GM19463 (cell line): ENCODE data around the gene TRAF5.
A peak's percentile ranks its signal among the peaks of the same experiment; 100 is the strongest.
"Not testable (repeated sequence)": the region's sequence is repeated elsewhere in the genome, so short reads cannot be mapped to it uniquely, and the experiment has no call there.

Experiments
- ATAC-seq: cut with Tn5 transposase; IDR thresholded peaks from one replicate; pipeline ENCODE4 v1.9.1; 2021; ENCODE audit warnings: mild to moderate bottlenecking, moderate library complexity; ENCODE audit not compliant: unreplicated experiment

The TRAF5 gene

GRCh38 chr1:211344152-211344618 is 17.6 kb downstream of the TRAF5 start:
- ATAC-seq, result no peak

DNA sequence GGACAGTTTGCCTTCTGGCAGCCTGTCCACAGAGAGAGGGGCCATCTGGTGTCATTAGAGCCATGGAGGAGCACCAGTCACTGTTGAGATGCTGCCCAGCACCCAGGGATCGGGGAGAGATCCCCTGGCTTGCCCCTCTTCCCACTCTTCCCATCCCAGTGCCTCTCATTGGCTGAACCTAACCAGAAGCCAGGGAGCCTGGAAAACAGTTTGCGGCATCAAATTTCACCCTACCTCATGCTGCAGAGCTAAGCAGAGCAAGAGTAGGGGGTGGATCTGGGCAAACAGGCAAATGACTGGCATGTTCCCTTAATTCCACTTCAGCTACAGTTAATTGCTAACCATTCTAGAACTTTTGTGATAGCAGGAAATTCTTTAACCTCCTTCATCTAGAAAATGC is 19.1 kb downstream of the TRAF5 start:
- no peak for ATAC-seq

DNA sequence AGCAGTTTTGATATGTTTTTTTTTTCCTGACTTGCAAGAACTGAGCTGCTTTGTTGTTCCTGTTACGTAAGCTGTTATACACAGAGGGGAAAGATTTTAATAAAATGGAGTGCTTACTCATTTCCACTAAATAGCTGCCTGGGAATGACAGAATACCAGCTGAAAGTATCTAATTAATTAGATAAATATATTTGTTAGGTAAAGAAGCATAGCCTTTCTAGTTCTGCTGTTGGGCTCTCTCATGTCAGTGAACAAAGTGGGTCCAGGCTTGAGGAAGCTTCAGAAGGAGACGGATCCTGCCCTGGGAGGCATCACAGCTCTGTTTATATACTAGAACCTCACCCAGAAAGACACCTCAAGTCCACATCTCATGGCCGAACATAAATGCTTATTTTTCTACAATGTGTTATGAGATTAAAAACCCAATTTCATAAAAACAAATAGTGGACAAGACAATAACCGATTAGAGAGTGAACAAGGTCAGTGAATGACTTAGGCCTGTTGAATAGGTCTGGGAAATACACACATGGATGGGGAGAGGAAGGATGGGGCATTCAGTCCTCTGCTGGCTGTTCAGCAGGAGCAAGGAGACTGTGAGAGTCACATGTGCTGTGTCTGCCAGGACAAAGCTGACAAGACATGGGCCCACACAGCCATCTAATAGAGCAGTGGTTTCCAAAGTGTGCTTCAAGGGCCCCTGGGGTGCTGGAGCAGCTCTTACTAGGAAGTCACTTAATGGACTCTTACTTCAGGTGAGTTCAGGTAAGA is 20.6 kb downstream of the TRAF5 start:
- ATAC-seq, result no peak

GRCh38 chr1:211348547-211348946 is 21.9 kb downstream of the TRAF5 start:
- no peak for ATAC-seq

DNA sequence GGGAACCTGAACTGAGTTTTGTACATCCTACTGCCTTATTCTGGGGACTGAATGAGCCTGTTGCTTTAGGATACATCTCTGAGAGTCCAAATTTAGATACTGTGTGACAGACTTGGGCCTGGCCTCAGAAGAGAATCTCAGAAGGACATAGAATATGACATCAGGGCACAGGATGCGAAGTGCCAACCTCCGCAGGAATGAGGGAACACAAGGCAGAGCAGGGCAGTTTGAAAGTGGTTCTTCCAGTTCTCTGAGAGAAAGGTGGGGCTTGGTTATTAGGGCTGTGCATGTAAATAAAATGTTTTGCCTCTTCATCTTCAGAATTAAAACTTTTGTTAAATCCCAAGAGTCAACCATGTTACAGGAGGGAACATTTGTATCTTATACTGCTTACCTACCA is 23.1 kb downstream of the TRAF5 start:
- ATAC-seq, result no peak

- ATAC-seq, result not testable (repeated sequence)
Measured at GRCh38 chr1:211352055-211352454, 25.4 kb downstream of the TRAF5 start.

DNA sequence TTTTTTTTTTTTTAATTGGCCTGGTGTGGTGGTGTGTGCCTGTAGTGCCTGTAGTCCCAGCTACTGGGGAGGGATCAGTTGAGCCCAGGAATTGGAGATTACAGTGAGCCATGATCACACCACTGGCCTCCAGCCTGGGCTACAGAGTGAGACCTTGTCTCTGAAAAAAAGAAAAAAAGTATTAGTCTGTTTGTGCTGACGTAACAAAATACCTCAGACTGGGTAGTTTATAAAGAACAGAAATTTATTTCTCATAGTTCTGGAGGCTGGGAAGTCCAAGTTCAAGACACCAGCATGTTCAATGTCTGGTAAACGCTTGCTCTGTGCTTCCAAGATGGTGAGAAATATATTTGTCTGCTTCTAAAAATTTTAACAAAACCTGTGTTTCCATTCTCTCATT is 25.8 kb downstream of the TRAF5 start:
- no peak for ATAC-seq

- ATAC-seq, result peak; percentile 81
Measured at GRCh38 chr1:211352985-211353515, 26.4 kb downstream of the TRAF5 start.

DNA sequence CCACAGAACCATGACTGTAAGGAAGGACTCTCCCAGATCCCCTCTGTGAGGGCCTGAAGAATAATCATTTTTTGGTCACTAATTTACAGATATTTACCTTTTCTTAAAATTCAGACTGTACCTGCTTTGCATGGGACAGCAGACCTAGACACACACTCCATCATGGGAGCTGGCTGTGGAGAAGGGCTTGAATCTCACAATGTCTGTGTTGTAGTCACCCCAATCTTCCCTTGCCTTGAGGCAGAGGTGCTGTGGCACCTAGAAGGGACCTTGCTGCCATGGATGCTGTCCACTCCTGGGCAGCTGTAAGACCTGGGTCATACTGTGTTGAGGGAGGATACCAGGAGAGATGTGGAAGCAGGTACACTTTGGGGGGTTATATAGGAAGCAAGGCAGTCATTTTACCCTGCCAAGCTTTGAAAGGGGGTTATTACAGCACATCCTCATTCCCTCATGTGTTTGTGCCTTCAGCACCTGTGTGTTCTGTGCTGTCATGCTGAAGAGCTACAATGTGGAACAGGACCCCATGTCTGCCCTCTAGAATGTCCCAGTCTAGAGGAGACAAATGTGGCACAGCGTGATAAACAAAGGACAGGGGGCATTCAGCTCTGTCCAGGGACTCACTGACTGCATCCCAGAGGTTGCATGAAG is 27.1 kb downstream of the TRAF5 start:
- no peak for ATAC-seq

DNA sequence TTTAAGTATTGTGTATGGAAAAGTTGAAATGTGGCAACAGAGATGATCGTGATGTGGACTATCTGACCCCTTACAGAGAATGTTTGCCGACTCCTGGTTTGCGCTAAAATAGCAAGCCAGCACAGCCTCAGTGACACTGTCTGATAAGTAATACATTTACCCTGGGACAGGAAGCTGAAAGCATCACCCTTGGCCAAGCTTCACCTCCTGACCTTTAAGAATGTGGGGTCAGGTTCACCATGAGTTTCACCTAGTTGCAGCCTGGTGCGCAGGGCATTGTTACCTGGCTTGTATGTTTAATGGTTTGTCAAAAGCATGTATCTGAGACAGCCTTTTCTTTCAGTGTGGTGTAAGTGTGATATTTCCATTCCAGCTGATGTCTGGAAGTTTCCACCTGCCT is 29.2 kb downstream of the TRAF5 start:
- ATAC-seq, result no peak

DNA sequence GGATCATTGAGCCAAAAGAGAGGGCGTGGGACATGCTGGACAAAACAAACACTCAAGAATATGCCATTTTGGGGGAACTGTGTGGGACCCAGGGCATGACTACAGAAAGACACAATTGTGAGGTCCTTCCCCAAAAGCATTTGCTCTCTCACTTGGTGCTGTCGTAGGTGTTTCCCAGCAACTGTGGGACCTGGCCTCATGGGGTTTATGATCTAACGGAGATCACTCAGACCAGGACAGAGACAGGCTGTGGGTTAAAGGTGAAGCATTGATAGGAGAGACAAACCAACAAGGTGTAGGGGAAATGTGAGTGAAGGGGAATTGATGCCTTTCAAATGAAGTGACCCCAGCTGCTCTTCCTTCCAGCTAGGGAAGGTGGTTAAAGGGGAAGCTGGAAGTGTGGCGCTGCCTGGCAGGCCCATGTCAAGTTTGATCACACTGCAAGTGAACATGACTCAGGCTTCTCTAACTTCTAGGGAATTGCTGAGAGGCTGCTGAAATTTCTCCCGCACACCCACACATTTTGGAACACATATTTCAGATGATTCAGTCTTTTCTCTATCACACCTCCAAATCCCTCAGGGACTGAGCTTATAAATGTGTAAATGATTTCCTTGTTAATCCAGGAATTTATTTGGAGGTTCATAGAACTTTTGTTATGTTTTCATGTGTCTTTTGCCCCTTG is 30.2 kb downstream of the TRAF5 start:
- ATAC-seq, result no peak

DNA sequence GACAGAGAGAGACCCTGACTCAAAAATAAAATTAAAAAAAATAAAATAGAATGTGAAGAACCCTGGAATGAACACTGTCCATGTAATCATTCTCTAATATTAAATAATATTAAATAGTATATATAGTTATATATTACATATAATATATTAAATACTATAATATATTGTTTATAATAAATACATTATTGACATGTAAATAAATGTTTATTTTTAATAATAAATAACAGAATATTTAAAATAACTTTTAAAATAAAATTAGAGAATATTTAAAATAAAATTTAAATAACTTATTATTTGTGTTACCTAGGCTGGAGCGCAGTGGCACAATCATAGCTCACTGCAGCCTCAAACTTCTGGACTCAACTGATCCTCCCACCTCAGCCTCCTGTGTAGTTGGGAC is 32.1 kb downstream of the TRAF5 start:
- ATAC-seq, result no peak

DNA sequence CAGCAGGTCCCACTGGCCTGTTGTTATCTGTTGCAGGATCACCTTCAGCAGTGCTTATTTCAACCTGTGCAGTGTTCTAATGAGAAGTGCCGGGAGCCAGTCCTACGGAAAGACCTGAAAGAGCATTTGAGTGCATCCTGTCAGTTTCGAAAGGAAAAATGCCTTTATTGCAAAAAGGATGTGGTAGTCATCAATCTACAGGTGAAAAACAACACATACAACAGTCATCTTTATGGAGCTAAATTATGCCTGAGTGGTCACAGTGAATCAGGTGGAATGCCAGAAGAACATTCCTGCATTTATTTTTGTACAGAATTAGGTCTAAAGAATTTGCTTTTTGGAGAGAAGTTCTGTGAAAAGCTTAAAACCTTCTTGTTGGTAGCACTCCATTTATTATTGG is 33.2 kb downstream of the TRAF5 start:
- ATAC-seq, result no peak

GRCh38 chr1:211361202-211361601 is 34.6 kb downstream of the TRAF5 start:
- no peak for ATAC-seq

DNA sequence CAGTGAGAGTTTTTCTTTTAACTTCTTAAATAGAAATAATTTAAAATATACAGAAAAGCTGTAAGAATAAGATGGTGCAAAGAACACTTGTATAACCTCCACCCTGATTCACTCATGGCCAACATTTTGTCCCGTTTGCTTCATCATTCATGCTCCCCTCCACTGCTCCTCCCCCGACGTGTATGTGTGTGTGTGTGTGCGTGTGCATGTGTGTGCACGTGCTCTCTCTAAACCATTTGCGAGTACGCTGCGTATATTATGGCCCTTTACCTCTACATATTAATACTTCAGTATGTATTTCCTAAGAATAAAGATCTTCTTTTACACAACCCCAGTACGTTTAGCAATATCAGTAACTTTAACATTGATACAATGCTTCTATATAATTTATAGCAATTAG is 43.0 kb downstream of the TRAF5 start:
- no peak for ATAC-seq

DNA sequence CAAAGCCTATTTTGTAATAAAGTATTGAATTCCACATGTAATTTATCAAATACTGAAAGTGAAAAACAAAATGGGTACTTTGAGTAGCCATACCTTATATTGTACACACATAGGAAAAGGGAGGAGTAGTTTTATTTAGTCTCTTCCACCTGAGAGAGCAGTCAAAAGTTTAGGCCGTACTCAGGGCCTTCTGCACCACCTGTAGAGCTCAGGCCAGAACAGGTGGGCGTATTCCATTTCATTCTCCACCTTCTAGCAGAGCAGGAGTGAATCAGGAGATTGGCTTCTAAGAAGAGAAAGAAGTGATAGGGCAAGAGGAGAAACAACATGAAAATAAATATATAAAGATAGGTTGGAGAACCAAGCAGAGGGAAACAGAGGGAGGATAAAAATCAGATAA is 44.0 kb downstream of the TRAF5 start:
- ATAC-seq, result no peak

DNA sequence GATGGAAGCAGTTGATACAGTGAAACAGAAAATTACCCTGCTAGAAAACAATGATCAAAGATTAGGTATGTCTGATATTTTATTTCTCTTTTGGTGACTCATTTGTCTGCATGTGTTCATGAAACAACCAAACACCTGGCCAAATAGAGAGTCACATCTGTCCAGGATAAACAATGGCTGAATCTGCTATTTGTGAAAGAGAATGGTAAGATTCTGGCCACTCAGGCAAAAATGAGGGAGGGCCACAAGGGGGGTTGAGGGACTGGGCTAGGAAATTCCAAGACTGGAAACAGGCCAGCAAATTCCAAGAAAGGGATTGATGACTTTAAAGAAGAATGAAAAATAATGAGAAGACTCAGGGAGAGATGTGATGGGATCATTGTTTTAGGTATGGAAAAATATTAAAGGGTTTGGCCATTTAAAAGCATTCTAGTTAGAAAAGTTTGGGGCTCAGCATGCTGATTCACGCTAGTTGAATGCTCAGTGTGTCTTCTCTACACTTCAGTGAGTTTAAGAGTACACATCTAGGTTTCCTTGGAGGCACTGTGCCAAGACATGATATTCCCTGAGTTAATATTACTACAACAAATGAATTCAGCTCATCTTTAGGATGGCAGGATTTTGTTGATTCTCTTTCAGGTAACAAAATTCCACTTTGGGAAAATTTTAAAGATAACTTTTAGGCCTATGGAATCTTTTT is 44.9 kb downstream of the TRAF5 start:
- no peak for ATAC-seq

DNA sequence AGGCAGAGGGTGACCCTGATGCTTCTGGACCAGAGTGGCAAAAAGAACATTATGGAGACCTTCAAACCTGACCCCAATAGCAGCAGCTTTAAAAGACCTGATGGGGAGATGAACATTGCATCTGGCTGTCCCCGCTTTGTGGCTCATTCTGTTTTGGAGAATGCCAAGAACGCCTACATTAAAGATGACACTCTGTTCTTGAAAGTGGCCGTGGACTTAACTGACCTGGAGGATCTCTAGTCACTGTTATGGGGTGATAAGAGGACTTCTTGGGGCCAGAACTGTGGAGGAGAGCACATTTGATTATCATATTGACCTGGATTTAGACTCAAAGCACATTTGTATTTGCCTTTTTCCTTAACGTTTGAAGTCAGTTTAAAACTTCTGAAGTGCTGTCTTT is 45.8 kb downstream of the TRAF5 start:
- ATAC-seq, result no peak

DNA sequence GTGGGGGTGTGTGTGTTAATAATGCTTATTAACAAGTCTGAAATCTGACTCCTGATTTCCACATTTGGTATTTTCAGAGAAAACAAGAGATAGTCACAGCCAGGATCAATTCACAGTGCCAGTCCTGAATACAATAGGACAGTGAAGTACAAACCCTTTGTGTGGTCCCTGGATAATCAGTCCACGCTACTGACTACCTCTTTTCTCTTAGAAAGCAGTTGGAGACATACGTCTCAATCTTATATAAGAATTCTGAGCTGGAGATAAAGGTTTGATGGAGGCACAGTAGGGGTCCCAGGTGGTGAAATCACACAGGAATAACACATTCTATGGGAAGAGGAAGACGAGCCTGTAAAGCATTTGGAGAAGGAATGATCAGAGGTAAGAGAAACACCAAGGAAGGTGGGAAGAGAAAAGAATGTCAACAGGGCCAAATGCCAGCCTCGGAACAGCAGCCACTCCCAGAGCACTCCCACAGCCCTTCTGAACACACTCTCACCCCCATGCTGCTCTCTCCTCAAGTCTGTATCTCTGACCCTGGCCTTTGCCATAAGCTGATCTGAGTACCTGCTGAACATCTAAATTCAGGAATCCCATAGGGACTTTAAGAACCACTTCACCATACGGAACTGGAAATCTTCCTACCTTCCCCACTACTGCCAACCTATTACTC is 48.6 kb downstream of the TRAF5 start:
- no peak for ATAC-seq

DNA sequence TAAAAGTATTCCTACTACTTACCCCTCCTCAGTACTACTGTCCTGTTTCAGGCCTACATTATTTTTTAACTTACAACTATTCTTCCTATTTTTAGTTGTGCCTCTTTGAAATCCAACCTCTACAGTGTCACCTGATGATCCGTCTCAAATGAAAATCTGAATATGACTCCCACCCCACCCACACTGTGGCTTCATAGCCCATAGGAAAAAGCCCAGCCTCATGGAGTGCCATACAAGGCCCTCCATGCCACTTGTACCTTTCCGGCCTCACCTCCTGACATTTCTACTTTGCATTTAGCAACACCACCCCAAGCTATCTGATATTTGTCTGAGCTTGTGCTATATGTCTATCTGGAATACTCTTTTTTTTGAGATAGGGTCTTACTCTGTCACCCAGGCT is 49.3 kb downstream of the TRAF5 start:
- no peak for ATAC-seq
